PC-3 (cell line): ENCODE measurements around the gene ALKBH2. TPM values are rescaled to one million over a fixed set of nuclear protein-coding genes. Genes with fewer than 3 reads are reported as not detected.
"Not testable (repeated sequence)": the region's sequence is repeated elsewhere in the genome, so short reads cannot be mapped to it uniquely, and the experiment has no call there.

Source experiments
- ATAC-seq: fragments of 200-7000 bp; cut with Tn5 transposase; 2 replicates; pipeline ENCODE4 v1.9.1; 2020; ENCODE audit warnings: mild to moderate bottlenecking, moderate library complexity
- BruUV-seq: library from RNA; stranded (reverse); fragments of 400-500 nt; replicated peaks from 2 replicates; lab custom pipeline; 2021; lab: Mats Ljungman, UMichigan
- CTCF ChIA-PET: fragments of 300-600 bp; sonication (Branson Sonifier 250); formaldehyde crosslinking; loops from one replicate; lab custom pipeline; 2022; ENCODE audit warnings: antibody characterized with exemption; lab: Charles Lee
- POLR2A ChIA-PET: fragments of 300-600 bp; sonication (Branson Sonifier 250); formaldehyde crosslinking; loops from one replicate; lab custom pipeline; 2022; ENCODE audit warnings: antibody characterized with exemption; ENCODE audit not compliant: unreplicated experiment; lab: Charles Lee
- DNase-seq: peaks from one replicate; pipeline ENCODE4 v3.0.0-alpha.2; 2015
- H2AFZ ChIP-seq: fragments of 300-600 bp; sonication (generic); 2 replicates; pipeline ENCODE4 v1.6.0; 2016; ENCODE audit warnings: antibody characterized with exemption, low read length
- H3F3A ChIP-seq: fragments of 300-600 bp; sonication (generic); one replicate; pipeline ENCODE4 v1.6.0; 2017; ENCODE audit warnings: antibody characterized with exemption, low read length, control low read depth, mild to moderate bottlenecking; ENCODE audit not compliant: unreplicated experiment
- H3K27ac ChIP-seq: fragments of 300-600 bp; sonication (generic); 2 replicates; pipeline ENCODE4 v1.5.1; 2016; ENCODE audit warnings: mild to moderate bottlenecking, low read length
- H3K27me3 ChIP-seq: fragments of 300-600 bp; sonication (generic); 2 replicates; pipeline ENCODE4 v1.6.1; 2016; ENCODE audit warnings: low read length, mixed read lengths
- H3K36me3 ChIP-seq: fragments of 300-600 bp; sonication (generic); 2 replicates; pipeline ENCODE4 v1.6.1; 2016; ENCODE audit warnings: low read depth, mixed run types, low read length, mixed read lengths
- H3K4me1 ChIP-seq: fragments of 300-600 bp; sonication (generic); 2 replicates; pipeline ENCODE4 v1.5.1; 2016; ENCODE audit warnings: low read length; ENCODE audit not compliant: insufficient read depth
- H3K4me2 ChIP-seq: fragments of 300-600 bp; sonication (generic); 2 replicates; pipeline ENCODE4 v1.6.0; 2016; ENCODE audit warnings: low read length
- H3K4me3 ChIP-seq: fragments of 300-600 bp; sonication (generic); 2 replicates; pipeline ENCODE4 v1.5.1; 2016; ENCODE audit warnings: mild to moderate bottlenecking, low read length, mixed read lengths
- H3K79me2 ChIP-seq: fragments of 300-600 bp; sonication (generic); 2 replicates; pipeline ENCODE4 v1.6.1; 2017; ENCODE audit warnings: low read length, mixed read lengths
- H3K9ac ChIP-seq: fragments of 300-600 bp; sonication (generic); 2 replicates; pipeline ENCODE4 v1.6.0; 2016; ENCODE audit warnings: mild to moderate bottlenecking, low read length
- H3K9me2 ChIP-seq: fragments of 300-600 bp; sonication (generic); replicated peaks from 2 replicates; pipeline ENCODE4 v1.6.1; 2016; ENCODE audit warnings: mixed run types, low read length, mixed read lengths
- H3K9me3 ChIP-seq: fragments of 300-600 bp; sonication (generic); 2 replicates; pipeline ENCODE4 v1.6.1; 2016; ENCODE audit warnings: low read length, mixed read lengths
- H4K20me1 ChIP-seq: fragments of 300-600 bp; sonication (generic); 2 replicates; pipeline ENCODE4 v1.6.1; 2016; ENCODE audit warnings: low read length, mixed read lengths
- EZH2 ChIP-seq: fragments of 300-600 bp; sonication (generic); IDR thresholded peaks from one replicate; pipeline ENCODE4 v1.6.1; 2017; ENCODE audit warnings: antibody characterized with exemption, mild to moderate bottlenecking, low read length; ENCODE audit not compliant: unreplicated experiment
- EZH2phosphoT487 ChIP-seq: fragments of 300-600 bp; sonication (generic); IDR thresholded peaks from 2 replicates; pipeline ENCODE4 v1.6.1; 2018; ENCODE audit warnings: mild to moderate bottlenecking, antibody characterized with exemption, low read length, borderline replicate concordance
- intact Hi-C: fragments of 100-400 bp; cut with micrococcal nuclease; formaldehyde crosslinking; loops from 2 replicates; pipeline ENCODE4 v1.9.0; 2023
- total RNA-seq: library from RNA; depleted of rRNA; stranded (reverse); fragments of >200 nt; gene quantifications from 2 replicates; pipeline ENCODE4 v1.2.3, GENCODE V29; 2014
- TF ChIP-seq, protein P1 (sequence below): fragments of 300-600 bp; sonication (generic); conservative IDR thresholded peaks from 2 replicates; pipeline ENCODE4 v1.5.1; 2017; ENCODE audit warnings: antibody characterized with exemption, low read depth, mild to moderate bottlenecking, low read length

The ALKBH2 gene
- total RNA-seq, 1 experiment from 2014 or later, result 74.0 TPM

DNA sequence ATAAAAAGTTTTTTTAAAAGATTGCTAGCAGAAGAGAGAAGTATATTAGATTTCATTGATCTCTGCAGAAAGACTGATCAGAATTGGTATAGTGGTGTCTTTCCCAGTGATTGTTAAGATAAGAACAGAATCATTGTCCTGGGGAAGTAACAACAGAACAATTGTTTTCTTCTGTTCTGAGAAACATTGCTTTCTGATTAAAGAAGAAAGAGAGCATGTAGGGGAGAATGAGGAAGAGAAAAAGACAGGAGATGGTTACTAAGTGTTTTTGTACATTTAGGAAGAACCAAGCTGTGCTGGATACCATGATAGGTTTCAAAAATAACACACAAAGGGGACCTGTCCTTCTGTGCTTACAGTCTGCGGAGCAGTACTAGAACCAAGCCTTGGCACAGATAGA lies 35.9 kb downstream of the ALKBH2 start:
- Histone ChIP-seq H3F3A (no peaks in the 10 kb centered on the region), H3K4me3 (no peak overlapping the region), H3K9me3 (no peaks in the 10 kb centered on the region), H3K27me3 (no peaks in the 10 kb centered on the region), H3K4me1 (peaks cover 11% of the 10 kb centered on the region), H3K36me3 (peaks cover 11% of the 10 kb centered on the region; the same call in 1 of the 2 replicates), H4K20me1 (no peaks in the 10 kb centered on the region), H3K9ac (no peak overlapping the region), H2AFZ (no peak overlapping the region), H3K4me2 (no peak overlapping the region), H3K79me2 (peaks cover 13% of the 10 kb centered on the region; the same call in 1 of the 2 replicates), H3K27ac (no peak overlapping the region), H3K9me2 (no peaks in the 10 kb centered on the region)
- no peak for ATAC-seq
- intact Hi-C loops, result no loop called here
- TF ChIP-seq EZH2, result no peak
- no peak for TF ChIP-seq EZH2phosphoT487
- TF ChIP-seq, protein P1, sequence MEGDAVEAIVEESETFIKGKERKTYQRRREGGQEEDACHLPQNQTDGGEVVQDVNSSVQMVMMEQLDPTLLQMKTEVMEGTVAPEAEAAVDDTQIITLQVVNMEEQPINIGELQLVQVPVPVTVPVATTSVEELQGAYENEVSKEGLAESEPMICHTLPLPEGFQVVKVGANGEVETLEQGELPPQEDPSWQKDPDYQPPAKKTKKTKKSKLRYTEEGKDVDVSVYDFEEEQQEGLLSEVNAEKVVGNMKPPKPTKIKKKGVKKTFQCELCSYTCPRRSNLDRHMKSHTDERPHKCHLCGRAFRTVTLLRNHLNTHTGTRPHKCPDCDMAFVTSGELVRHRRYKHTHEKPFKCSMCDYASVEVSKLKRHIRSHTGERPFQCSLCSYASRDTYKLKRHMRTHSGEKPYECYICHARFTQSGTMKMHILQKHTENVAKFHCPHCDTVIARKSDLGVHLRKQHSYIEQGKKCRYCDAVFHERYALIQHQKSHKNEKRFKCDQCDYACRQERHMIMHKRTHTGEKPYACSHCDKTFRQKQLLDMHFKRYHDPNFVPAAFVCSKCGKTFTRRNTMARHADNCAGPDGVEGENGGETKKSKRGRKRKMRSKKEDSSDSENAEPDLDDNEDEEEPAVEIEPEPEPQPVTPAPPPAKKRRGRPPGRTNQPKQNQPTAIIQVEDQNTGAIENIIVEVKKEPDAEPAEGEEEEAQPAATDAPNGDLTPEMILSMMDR, result no peak
- no peak for DNase-seq
- POLR2A ChIA-PET, result no interaction called here
- CTCF ChIA-PET, result no interaction called here
- no TSS peak for BruUV-seq

DNA sequence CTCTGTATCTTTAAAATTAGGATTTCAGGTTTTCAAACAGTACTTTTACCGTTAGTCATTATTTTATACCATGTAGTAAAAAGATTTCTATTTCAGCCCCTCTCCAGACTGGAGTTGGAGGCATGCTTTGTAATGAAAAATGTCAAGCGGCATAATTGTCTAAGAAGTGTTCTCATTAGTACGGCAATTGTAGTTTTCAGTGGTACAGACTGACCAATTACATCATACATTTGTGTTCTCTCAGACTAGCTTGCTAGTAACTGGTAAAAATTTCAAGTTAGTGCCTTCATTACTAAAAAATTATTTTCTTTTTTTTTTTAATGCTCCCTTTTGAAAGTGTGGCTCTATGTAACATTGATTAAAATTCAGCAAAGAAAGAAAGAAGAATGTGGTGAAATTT lies 36.4 kb downstream of the ALKBH2 start:
- ChIA-PET CTCF (no interaction called here), POLR2A (no interaction called here)
- TF ChIP-seq, protein P1, result no peak
- TF ChIP-seq EZH2phosphoT487 (no peak), EZH2 (no peak)
- peaks cover 11% of the 10 kb centered on the region; the same call in 1 of the 2 replicates for H3K36me3 ChIP-seq
- no peak overlapping the region for H3K4me2 ChIP-seq
- H3K27me3 ChIP-seq, result no peaks in the 10 kb centered on the region
- no peaks in the 10 kb centered on the region for H3K9me3 ChIP-seq
- DNase-seq, result no peak
- no peaks in the 10 kb centered on the region for H4K20me1 ChIP-seq
- H3K4me3 ChIP-seq, result no peak overlapping the region
- H3K79me2 ChIP-seq, result peaks cover 13% of the 10 kb centered on the region; the same call in 1 of the 2 replicates
- intact Hi-C loops, result no loop called here
- no peak overlapping the region for H3K27ac ChIP-seq
- BruUV-seq, result no TSS peak
- ATAC-seq, result no peak
- H2AFZ ChIP-seq, result no peak overlapping the region
- H3K9me2 ChIP-seq, result no peaks in the 10 kb centered on the region
- no peaks in the 10 kb centered on the region for H3F3A ChIP-seq
- peaks cover 14% of the 10 kb centered on the region for H3K4me1 ChIP-seq
- H3K9ac ChIP-seq, result no peak overlapping the region

DNA sequence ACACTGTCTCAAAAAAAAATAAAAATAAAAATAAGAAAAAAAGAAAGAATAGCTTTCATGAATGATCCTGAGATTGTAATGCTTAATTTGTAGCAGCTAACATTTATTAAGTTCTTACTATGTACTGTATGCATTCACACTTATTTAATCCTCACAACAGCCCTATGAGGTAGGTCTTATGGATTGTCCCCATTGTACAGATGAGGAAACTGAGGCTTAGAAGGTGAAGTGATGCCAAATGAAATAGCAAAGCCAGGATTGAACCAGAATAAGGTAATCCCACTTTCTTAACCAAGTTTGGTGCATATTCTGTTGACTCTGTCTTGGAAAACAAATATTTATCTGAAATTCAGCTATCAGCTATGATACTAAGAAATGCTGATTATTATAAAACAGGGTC lies 38.8 kb downstream of the ALKBH2 start:
- ChIA-PET CTCF (no interaction called here), POLR2A (no interaction called here)

DNA sequence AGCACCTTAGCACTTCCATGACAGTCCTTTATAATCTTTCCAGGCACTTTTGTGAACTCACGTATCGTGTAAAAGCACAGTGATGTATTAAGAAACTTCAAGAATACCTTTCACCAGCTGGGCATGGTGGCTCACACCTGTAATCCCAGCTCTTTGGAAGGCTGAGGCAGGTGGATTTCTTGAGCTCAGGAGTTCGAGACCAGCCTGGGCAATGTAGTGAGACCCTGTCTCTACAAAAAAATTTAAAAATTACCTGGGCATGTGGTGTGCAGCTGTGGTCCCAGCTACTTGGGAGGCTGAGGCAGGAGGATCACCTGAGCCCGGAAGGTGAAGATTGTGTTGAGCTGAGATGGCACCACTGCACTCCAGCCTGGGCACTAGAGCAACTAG lies 39.2 kb downstream of the ALKBH2 start:
- POLR2A ChIA-PET, BruUV-seq, H4K20me1 ChIP-seq, H3K9me2 ChIP-seq, intact Hi-C loops, DNase-seq, H3K27ac ChIP-seq, H2AFZ ChIP-seq, H3K27me3 ChIP-seq, H3K36me3 ChIP-seq, H3K9ac ChIP-seq, ATAC-seq, CTCF ChIA-PET, H3K9me3 ChIP-seq, H3F3A ChIP-seq: not testable (repeated sequence)
- 0 out of 2 replicates have a peak overlapping the region, but pooled peaks have one; percentile 96 for H3K4me3 ChIP-seq
- H3K4me2 ChIP-seq, result peak overlapping the region; percentile 91
- H3K4me1 ChIP-seq, result peaks cover 16% of the 10 kb centered on the region
- peaks cover 13% of the 10 kb centered on the region; the same call in 1 of the 2 replicates for H3K79me2 ChIP-seq

More for the DNA sequence above, 38.8 kb downstream of the ALKBH2 start:
- Histone ChIP-seq H3K9me3 (no peaks in the 10 kb centered on the region), H3K4me3 (no peak overlapping the region), H4K20me1 (no peaks in the 10 kb centered on the region), H2AFZ (no peak overlapping the region), H3K27ac (no peak overlapping the region), H3K27me3 (no peaks in the 10 kb centered on the region), H3F3A (no peaks in the 10 kb centered on the region), H3K4me2 (no peak overlapping the region), H3K36me3 (peaks cover 8% of the 10 kb centered on the region; the same call in 1 of the 2 replicates), H3K9me2 (no peaks in the 10 kb centered on the region), H3K4me1 (peaks cover 16% of the 10 kb centered on the region), H3K79me2 (peaks cover 13% of the 10 kb centered on the region; the same call in 1 of the 2 replicates), H3K9ac (no peak overlapping the region)
- no peak for DNase-seq
- TF ChIP-seq EZH2phosphoT487 (no peak), EZH2 (no peak)
- TF ChIP-seq, protein P1, result no peak
- no TSS peak for BruUV-seq
- no peak for ATAC-seq
- intact Hi-C loops, result no loop called here
